GM12878 (cell line): Measurements from ENCODE around the gene CHRNG. TPM values are rescaled to one million over a fixed set of nuclear protein-coding genes. Genes with fewer than 3 reads are reported as not detected.

Experiments
- BHLHE40 ChIP-seq, 2 experiments: fragments of 450-650 bp in 1 of 2; IDR thresholded peaks; 2 replicates each; pipeline ENCODE4 v1.6.1; 2011 to 2017; ENCODE audit warnings: low read depth in 2 of 2, borderline replicate concordance in 1 of 2, improper control_type of control experiment in 1 of 2, low read length in 1 of 2, mild to moderate bottlenecking in 1 of 2
- HDAC6 ChIP-seq: fragments of 200-600 bp; sonication (generic); IDR thresholded peaks from one replicate; pipeline ENCODE4 v1.8.0; 2017; ENCODE audit warnings: antibody characterized with exemption; ENCODE audit not compliant: unreplicated experiment
- NFXL1 ChIP-seq: fragments of 450-650 bp; IDR thresholded peaks from 2 replicates; pipeline ENCODE4 v1.6.1; 2017; ENCODE audit warnings: antibody characterized with exemption, mild to moderate bottlenecking, borderline replicate concordance
- REST ChIP-seq: IDR thresholded peaks from 2 replicates; pipeline ENCODE4 v1.6.1; 2012; ENCODE audit warnings: mild to moderate bottlenecking, low read depth, low read length
- polyA plus RNA-seq, 11 experiments: library from polyadenylated mRNA; depleted of rRNA in 4 of 11; unstranded in 6 of 11; stranded (reverse) in 5 of 11; fragments of >200 nt; fragmentation: Nextera tagmentation in 4 of 11; fragmentation: Illumina TruSeq in 1 of 11; extraction: Ambion mirVana in 4 of 11; extraction: Trizol in 1 of 11; gene quantifications; 1 replicate in 1 of 11; 2 replicates in 10 of 11; pipeline versions ENCODE4 v1.2.1 to v1.2.3, GENCODE V29; 2011 to 2016; ENCODE audit warnings: inconsistent platforms in 2 of 11, missing spikeins in 2 of 11, low read depth in 1 of 11
- total RNA-seq, 4 experiments: library from RNA; depleted of rRNA in 3 of 4; stranded (reverse); fragments of >200 nt in 3 of 4; fragmentation: Illumina TruSeq in 1 of 4; extraction: Trizol in 1 of 4; gene quantifications; 2 replicates each; pipeline versions ENCODE4 v1.2.1 to v1.2.3, GENCODE V29; 2013 to 2021
- TF ChIP-seq, protein P1 (sequence below): fragments of 450-650 bp; IDR thresholded peaks from 2 replicates; pipeline ENCODE4 v1.6.1; 2017; ENCODE audit warnings: mild to moderate bottlenecking, moderate library complexity

CHRNG gene
- total and polyA plus RNA-seq, 10 of the 15 experiments (the other 5 are each of a cell fraction or from before 2014, with no cell fraction given): 0.17 TPM; not detected in 9

DNA sequence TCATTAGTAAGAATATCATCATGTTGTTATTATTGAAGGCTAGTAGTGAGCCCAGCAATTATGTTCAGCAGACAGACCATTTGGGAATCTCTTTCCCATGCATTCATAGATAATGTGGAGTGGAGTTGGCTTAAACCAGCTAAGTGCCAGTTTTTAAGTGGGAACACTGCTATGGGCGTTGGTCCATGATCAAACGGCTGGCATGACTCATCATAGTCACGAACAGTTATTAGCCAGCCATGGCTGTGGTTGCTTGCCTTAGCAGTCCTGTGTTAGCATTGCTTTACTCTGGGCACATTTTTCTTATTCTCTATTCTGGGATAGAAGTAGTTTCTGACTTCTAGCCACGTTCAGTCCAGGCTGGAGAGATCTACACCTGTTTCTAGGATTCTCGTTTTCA, 28.7 kb downstream of the CHRNG start (continued):
- TF ChIP-seq, protein P1, sequence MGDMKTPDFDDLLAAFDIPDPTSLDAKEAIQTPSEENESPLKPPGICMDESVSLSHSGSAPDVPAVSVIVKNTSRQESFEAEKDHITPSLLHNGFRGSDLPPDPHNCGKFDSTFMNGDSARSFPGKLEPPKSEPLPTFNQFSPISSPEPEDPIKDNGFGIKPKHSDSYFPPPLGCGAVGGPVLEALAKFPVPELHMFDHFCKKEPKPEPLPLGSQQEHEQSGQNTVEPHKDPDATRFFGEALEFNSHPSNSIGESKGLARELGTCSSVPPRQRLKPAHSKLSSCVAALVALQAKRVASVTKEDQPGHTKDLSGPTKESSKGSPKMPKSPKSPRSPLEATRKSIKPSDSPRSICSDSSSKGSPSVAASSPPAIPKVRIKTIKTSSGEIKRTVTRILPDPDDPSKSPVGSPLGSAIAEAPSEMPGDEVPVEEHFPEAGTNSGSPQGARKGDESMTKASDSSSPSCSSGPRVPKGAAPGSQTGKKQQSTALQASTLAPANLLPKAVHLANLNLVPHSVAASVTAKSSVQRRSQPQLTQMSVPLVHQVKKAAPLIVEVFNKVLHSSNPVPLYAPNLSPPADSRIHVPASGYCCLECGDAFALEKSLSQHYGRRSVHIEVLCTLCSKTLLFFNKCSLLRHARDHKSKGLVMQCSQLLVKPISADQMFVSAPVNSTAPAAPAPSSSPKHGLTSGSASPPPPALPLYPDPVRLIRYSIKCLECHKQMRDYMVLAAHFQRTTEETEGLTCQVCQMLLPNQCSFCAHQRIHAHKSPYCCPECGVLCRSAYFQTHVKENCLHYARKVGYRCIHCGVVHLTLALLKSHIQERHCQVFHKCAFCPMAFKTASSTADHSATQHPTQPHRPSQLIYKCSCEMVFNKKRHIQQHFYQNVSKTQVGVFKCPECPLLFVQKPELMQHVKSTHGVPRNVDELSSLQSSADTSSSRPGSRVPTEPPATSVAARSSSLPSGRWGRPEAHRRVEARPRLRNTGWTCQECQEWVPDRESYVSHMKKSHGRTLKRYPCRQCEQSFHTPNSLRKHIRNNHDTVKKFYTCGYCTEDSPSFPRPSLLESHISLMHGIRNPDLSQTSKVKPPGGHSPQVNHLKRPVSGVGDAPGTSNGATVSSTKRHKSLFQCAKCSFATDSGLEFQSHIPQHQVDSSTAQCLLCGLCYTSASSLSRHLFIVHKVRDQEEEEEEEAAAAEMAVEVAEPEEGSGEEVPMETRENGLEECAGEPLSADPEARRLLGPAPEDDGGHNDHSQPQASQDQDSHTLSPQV: no peak
- TF ChIP-seq HDAC6: no peak
- no peak for TF ChIP-seq BHLHE40 (IDR thresholded peaks at IDR 0.05; ENCODE audit: borderline replicate concordance in 1 of 2, low read depth in 2 of 2, low read length in 1 of 2)
- no peak for TF ChIP-seq NFXL1
- TF ChIP-seq REST: no peak
- TF ChIP-seq, all 136 proteins: peak for 0
